HG03064 (cell line): Measurements from ENCODE around the gene ABCA5.
"Not testable (repeated sequence)": the region's sequence is repeated elsewhere in the genome, so short reads cannot be mapped to it uniquely, and the experiment has no call there.

ENCODE experiments used
- ATAC-seq: cut with Tn5 transposase; IDR thresholded peaks from one replicate; pipeline ENCODE4 v1.9.1; 2021; ENCODE audit warnings: low read depth; ENCODE audit not compliant: unreplicated experiment

The ABCA5 gene

DNA sequence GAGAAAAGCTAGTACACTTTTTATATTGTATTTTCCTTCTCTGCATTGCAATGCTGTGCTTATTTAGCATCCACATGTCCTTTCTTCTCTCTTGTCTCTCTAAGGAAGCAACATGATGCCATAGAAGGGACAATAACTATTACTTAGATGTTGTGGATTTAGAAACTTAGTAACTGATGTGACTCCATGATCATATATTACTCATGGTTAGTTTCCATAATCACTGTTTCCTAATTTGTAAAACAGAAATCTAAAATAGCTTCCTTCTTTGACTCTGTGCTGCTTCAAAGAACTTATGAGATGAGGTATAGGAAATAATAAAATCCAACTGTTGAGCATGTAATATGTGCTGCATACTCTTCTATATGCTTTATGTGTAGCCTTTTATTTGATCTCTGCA lies 6.6 kb upstream of the ABCA5 start:
- ATAC-seq: no peak

DNA sequence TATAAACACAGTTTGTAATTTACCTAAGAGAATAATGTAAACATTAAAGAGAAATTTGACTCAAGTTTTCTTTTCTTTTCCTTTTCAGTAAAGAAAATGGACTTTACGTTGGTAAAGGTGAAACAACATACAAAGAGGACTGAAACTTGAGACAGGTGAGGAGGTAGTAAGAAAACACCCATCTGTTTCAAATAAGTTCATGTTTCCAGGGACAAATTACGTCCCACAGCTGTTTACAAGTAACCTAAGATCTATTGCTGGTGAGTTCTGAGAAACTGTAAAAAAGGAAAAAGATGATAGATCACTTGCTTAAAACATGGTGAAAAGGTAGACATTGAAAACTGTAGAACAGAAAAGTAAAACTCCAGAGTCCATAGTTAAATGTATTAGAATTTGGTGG lies 4.8 kb upstream of the ABCA5 start:
- ATAC-seq: no peak

DNA sequence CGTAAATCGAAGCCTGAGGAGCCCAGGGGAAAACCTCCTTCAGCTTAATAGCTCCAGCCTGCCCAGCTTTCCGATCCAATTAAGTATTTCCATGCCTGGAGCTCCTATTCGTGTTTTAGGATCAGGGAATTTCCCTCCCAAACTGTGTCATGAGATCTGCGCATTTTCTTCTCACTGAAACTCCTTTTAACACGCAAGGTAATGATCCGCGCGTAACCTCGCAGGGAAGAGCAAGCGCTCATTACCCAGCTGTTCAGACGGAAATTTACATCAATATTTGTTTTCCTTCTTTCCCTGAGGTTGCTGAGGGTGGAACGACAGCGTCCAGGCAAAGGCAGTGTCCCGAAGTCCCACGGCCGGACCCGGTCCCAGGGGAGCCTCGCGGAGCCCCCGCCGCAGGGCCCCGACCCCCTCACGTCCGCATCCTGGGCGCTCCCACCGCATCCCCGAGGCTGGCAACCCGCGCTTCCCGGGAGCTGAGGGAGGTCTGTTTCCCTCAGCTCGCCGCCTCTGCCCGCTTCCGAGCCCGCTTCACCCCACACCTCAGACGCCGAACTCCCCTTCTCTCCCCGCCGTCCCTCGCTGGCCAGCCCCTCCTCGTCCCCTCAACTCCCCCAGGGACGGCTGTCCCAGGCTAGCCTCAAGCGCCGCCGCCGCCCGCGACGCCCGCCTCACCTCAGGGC lies 415 bp downstream of the ABCA5 start:
- peak; percentile 18 for ATAC-seq

DNA sequence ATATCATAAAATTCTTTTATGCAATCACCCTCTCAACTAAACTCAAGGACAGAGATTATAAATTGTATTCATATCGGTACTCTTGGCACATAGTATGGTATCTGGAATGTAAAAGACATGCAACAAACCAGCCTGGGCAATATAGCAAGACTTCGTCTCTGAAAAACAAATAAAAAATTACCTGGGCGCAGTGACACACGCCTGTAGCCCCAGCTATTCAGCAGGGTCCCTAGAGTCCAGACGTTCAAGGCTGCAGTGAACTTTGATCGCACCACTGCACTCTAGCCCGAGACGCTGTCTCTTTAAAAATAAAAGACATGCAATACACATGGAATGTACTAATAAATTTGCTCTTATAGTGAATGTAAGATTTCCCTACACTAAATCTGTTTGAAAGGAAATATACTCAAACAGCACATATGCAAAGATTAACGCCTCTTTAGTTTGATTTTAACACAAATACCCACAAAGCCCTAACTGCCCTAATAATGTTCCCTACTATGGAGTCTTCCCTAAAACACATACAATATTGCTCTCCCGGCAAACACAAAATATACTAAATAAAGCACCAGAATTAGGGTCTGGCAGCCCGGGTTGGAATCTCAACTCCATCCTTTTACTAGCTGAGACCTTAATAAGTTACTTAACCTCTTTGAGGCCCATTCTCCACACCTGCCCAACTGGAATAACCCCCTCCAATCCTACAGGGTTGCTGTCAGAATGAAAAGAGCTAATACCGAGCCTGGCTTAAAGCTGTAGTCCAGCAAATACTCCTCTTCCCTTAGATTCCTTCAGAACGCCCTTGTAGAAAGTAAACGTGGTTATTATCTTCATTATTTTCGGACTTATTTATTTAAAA lies 1.2 kb downstream of the ABCA5 start:
- no peak for ATAC-seq

DNA sequence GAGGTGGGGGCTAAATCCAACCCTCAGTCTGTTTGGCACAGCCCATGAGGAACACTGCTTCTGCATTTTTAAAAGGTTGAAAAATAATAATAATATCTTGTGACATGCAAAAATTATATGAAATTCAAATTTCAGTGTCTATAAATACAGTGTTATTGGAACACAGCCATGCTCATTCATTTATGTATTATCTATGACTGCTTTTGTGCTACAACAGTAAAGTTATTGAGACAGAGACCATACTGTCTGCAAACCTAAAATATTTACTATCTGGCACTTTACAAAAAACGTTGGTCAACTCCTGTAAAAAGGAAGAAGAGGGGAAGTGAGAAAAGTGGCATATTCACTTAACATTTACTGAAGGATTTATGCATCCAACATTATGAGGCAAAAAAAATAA lies 3.1 kb downstream of the ABCA5 start:
- no peak for ATAC-seq

DNA sequence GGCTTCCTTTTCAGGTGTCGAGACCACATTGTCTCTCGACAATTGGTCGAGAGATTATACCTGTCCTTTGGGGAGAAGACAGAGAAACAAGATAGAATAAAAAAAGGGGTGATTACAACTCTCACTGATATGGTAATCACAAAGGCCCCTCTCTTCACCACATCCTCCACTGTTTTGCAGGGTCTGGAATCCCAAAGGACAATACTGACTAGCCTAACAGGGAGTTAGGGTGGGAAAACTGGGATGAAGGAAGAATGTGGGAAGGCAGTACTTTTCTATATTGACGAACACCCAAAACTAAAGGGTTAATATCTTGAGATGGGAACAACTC lies 6.1 kb downstream of the ABCA5 start:
- no peak for ATAC-seq

DNA sequence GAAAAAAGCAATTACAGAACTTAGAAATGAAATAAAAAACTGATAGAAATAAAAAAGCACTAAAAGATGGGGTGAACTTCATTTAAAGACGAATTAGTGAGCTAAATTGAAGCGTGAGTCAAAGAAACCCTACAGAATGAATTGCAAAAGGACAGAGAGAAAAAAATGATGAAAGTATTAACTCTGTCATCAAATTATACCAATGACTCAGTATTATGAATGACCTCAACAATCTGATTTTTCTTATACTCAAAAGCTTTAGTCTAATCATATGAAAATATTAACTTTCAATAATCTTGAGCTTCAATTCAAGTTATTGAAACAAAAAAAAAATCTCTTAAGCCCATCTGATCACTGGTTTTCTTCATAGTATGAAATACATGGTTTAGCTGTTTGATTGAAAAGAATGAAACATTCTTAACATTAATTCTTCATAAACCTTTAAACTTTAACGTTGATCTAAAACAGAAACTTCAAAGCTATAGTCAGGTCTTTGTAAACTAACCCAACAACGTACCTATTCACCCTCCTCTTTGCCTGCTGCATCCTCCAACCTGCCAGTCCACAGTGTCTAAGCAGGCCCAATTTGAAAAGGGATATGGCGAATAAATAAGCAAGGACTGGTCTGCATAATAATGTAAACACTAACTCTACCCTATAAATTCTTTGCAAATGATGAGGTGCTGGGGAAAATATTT lies 6.6 kb downstream of the ABCA5 start:
- no peak for ATAC-seq

DNA sequence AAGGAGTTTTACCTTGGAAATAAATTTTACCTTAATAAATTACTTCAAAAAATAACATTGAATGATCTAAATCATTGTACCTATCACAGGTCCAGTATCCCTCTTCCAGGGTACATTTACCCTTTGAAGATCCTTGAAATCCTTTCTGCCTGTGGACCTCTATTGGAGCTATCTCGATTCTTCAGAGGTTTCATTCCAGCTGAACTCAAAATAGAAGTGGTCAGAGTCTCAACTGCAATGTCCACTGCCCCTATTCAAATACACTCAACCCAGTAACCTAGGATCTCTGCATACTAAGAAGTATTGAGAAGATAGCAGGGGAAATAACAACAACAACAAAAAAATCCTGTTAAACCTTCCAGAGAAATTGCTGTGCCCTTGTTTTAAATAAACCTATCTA lies 9.3 kb downstream of the ABCA5 start:
- ATAC-seq: no peak

DNA sequence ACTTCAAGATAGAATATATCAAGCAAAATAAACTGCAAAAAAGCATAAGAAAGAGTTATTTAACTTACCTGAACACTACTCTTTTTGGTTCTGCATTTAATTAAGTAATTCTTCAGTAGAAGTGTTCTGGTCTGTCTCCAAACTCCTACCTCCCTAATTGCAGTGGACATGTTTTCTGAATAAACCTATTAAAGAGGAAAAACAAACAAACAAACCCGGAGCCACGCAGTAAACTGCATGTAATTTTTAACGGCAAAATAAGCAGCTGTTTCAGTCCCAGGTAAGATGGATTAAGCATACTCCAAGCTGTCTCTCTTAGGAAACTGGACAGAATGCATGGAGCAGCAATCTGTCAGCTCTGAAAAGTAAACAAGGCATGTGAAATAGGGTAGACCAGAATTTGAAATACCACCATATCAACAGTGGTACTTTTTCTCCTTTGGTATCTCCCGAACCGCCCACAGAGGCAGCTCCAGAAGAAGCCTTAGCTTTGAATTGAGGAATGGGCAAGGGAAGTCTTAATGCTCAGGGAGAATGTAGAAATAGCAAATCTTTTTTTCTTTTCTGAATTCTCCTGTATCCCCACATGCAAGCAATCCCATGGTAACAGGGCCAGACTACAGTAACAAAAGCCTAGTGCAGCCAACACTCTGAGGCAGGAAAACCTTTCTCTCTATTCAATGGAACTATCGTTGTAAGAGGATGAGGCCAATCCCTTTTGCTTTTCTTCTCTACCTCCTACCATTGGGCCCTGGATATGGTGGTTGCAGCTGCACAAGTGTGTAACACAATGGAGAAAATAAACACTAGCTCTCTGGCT lies 12.5 kb downstream of the ABCA5 start:
- ATAC-seq: no peak

DNA sequence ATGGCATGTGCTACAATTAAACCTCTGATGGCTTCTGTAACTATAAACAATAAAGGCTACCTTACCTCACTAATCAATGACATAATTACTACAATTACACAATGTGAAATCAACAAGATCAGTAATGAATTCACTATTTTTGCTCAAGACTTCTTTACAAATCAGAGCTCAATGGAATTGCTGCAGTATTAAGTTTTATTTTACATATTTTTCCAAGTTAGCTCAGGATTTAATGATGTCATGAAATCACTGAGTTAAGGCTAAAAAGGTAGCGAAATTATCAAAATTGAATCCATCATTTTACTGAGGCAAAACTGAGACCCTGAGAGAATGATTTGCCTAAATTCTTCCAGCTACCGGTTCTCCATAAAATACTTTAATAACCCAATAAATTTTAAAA lies 21.8 kb downstream of the ABCA5 start:
- ATAC-seq: no peak

DNA sequence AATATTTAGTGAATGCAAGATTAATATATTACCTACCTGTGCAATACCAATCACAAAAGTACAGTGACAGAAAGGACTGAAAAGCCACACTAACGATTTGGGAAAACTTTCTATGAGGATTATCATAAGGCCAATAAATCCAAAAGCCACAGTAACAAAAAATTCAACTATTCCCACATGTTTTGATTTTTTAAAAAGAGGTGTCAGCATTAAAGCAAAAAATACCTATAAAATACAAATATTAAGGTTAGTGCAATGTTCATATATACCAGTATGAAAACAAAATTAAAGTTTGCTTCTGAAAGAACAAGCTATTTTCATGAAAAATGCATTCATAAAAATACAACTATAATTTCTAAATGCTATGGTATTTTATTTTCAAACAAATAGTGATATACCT lies 24.3 kb downstream of the ABCA5 start:
- no peak for ATAC-seq

DNA sequence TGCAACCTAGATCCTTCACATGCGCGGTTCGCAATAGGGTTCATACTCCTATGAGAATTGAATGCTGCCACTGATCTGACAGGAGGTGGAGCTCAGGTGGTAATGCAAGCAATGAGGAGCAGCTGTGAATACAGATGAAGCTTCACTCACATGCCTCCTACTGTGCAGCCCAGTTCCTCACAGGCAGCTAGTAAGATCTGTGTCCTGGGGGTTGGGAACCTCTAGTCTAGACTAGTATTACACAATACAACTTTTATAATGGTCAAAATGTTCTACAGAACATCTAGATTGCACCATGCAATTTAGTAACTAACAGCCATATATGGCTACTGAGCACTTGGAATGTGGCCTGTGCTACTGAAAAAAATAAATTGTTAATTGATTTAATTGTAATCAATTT lies 26.7 kb downstream of the ABCA5 start:
- ATAC-seq: no peak

DNA sequence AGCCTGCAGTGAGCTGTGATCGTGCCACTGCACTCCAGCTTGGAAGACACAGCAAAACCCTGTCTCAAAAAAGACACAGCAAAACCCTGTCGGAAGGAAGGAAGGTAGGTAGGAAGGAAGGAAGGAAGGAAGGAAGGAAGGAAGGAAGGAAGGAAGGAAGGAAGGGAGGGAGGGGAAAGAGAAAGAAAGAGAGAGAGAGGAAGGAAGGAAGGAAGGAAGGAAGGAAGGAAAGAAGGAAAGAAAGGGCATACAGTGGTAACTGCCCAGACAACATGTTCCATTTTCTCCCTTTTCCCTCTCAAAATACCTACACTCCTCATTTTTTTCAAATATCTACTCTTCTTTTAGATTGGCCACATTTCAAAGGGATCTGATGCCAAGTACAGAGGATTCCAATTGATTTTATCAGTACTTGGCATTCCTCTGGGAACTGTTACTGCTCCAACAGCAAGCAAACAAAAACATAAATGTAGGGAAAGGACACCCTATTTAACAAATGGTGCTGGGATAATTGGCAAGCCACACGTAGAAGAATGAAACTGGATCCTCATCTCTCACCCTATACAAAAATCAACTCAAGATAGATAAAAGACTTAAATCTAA lies 28.7 kb downstream of the ABCA5 start:
- not testable (repeated sequence) for ATAC-seq

DNA sequence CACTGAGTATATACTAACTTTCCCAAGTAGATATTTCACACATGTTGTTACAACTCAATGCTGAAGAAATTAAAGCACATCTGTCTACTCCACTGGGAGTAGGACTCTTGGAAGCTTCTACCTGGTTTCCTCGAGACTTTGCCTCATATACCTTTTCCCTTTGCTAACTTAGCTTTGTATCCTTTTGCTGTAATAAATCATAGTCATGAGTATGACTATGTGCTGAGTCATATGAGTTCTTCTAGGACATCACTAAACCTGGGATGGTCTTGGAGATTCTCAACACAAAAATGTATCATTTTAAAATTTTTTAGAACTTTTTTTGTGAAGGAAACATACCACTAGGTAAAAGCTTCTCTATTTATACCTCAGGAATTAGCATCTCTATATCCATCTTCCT lies 39.8 kb downstream of the ABCA5 start:
- ATAC-seq: no peak

DNA sequence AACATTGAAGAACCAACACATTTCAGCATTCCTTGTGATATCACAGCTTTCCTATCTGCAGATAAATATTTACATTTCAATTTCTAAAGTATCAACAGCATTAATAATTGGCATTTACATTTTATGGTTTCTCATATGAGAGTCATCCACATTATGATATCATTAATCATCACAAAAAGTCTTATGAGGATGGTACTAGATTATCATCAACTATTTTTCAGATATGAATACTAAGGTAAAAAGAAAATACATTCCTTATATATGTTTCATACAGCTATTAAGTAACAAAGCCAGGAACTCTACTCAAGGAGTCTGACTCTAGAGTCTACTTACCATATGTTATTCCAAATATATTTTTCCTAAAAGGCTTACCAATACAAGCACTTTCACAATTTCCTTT lies 40.7 kb downstream of the ABCA5 start:
- no peak for ATAC-seq

DNA sequence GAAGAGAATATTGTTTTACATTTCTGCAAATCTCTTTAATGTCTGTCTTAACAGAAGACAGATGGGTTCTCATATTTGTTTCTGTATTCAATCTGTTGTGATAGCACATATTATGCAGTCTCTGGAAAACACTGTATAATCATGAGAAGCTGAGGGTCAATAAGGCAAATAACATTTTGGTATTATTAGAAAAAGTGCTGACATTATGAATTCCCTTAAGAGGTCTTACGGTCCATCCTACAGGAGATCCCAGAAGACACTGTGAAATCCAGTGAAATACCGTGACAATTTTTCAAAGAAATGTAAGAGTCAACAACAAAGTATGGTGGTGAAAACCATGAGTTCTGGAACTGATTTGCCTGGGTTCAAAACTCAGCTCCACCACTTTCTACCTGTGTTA lies 42.3 kb downstream of the ABCA5 start:
- ATAC-seq: no peak

DNA sequence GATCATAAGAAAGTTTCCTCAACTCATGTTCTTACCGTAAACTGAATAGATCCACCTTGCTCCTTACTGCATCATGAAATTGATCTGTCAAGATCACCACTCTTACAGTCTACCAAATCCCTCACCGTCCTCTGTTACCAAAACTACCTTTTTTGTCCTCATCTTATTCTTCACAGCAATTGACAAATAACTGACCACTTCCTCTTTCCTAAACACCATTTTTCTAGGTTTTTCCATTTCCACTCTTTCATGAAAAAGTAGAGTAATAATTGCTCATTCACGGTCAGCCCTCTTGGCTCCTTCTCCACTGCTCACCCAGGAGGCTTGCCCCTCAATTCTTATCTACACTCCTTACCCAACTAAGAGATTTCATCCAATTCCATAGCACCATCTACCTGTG lies 44.9 kb downstream of the ABCA5 start:
- no peak for ATAC-seq

DNA sequence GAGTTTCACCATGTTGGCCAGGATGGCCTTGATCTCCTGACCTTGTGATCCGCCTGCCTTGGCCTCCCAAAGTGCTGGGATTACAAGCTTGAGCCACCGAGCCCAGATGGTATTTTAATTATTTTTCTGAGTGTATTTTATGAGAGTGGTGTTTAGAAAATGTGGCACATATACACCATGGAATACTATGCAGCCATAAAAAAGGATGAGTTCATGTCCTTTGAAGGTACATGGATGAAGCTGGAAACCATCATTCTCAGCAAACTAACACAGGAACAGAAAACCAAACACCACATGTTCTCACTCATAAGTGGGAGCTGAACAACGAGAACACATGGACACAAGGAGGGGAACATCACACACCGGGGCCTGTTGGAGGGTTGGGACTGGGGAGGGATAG lies 50.7 kb downstream of the ABCA5 start:
- not testable (repeated sequence) for ATAC-seq

DNA sequence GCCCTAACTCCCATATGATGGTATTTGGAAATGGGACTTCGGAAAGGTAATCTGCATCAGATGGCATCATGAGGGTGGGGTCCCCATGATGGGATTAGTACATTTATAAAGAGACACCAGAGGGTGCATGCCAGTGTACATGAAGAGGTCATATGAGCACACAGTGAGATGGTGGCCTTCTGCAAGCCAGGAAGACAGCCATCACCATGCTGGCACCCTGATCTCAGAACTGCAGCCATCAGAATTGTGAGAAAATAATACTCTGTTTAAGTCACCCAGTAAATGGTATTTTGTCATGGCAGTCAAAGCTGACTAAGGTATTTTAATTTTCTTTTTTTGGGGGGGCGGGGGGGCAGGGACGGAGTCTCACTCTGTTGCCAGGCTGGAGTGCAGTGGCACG lies 51.2 kb downstream of the ABCA5 start:
- ATAC-seq: no peak

DNA sequence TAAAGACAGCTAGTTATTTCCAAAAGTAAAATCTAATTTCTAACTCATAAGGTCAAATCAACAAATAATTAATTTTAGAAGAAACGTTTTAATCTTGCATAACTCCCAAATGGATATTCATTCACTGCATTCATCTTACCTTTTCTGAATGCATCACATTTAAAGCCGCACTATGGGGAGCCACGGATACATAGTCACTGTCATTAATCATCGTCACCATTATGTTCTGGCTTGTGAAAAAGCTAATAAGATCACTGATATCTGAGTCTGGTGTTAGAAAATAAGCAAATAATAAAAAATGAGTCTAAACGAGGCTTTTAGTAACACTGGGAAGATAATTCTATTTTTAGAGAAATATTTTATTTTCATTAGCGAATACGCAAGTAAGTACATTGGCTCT lies 55.9 kb downstream of the ABCA5 start:
- ATAC-seq: no peak
